HG03558 (cell line): ENCODE measurements around the gene HS3ST3A1.
"Not testable (repeated sequence)": the region's sequence is repeated elsewhere in the genome, so short reads cannot be mapped to it uniquely, and the experiment has no call there.

Experiments
- ATAC-seq: cut with Tn5 transposase; IDR thresholded peaks from one replicate; pipeline ENCODE4 v1.9.1; 2021; ENCODE audit warnings: moderate number of reproducible peaks; ENCODE audit not compliant: unreplicated experiment; ENCODE audit errors: extremely low read depth

The HS3ST3A1 gene

DNA sequence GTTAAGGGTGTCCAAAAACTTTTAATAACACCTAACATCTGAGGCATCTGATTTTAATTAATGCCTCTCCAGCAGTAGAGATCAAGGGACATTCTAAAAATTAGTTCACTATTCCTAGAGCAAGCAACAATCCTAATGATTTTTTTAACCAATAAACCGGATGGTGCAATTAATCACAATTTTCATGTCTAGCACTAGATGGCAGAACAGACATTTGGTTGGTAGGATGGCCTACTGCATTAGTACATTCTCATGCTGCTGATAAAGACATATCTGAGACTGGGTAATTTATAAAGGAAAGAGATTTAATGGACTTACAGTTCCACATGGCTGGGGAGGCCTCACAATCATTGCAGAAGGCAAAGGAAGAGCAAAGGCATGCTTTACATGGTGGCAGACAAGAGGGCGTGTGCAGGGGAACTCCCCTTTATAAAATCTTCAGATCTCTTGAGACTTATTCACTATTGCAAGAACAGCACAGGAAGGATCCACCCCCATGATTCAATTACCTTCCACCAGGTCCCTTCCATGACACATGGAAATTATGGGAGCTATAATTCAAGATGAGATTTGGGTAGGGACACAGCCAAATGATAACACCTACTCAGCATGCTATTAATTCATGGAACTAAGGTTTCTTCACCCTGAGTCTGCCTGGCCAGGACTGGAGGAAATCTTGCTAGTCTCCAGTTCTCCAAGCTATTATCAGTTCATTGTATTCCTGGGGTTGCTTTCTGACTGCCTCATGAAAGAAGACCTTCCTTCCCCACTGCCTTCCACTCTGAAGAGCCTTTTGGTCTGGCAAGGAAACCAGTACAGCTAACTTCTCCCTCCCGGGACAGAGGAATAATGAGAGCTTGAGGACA lies 24.8 kb downstream of the HS3ST3A1 start:
- no peak for ATAC-seq

DNA sequence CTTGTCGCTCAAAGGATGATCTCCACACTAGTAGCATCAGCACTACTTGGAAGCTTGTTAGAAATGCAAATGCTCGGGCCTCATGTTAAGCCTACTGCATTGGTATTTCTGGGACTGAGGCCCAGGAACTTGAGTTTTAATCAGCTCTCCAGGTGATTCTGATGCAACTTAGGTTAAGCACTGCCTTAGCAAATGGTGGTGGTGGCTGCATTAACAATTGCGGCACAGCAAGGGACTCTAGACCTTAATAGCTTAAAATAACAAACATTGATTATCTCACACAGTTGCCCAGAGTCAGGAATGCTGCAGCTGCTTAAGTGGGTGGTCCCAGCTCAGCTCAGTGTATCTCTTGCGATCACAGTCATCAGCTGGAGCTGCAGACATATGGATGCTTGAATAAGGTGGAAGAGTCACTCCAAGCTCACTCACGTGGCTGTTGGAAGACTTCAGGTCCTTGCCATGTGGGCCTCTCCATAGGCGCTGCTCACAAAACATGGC lies 25.8 kb downstream of the HS3ST3A1 start:
- no peak for ATAC-seq

DNA sequence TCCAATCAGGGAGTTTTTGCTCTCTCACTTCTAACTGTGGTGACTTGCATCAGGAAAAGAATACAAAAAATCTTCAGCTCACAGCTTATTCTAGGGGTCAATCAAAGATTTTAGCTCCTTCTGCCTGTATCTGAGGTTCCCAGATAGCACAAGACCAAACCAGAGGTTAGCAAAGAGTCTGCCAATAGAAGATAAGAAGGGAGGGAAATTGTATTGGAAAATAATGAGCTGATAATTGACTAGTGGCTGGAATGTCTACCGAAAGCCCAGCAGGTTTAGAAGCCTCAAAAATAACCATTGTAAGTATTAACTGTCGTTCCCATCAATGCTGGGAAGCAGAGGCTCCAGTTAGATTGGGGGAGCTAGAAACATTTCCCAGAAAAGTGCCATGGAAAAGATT lies 26.3 kb downstream of the HS3ST3A1 start:
- no peak for ATAC-seq

DNA sequence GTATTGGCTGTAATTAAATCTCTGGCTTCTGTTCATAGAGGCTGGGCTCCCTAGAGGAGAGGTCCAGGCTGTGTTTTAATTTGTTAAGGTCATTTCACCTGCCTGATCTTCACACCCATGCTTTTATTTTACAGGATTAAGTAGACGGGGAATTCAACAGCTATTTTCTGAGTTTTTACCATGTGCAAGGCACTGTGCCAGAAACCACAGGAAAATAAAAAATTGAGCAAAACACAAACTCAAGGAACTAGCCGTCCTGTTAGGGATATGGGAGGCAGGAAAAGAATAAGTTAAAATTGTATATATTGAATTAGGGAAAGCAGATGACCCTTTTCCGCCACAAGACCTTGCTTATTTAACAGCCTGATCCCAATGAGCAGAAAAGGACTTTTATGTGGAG lies 29.1 kb downstream of the HS3ST3A1 start:
- no peak for ATAC-seq

DNA sequence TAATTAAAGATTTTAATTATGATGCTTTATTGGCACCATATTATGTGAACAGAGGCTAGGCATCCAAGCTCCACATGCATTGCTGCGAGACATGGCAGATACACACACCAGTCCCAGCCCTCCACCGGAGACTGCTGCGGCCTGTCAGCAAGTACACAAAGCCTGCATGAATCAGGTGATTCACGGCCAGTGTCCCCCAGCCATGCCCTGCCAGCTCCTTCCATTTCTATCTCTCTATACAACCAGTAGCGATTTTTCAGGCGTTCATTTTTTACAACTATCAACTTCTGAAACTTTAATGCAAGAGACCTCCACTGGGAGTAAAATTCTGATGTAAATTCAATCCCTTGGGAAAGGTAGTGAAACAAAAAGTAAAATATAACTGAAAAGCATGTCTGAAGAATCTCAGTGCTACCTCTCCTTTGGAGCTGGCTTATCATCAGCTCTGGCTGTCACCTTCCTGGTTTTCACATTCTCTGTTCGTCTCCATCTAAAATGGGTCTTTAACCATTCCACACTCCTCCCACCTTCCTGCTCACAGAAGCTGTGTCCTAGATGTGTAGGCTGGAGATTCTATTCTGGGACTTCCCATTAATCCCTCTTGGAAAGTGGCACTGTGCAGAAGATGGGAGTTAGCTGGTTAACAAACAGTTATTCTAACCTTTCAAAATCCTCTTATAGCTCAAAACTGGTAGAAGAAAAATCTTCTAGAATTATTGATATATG lies 32.2 kb downstream of the HS3ST3A1 start:
- ATAC-seq = no peak

DNA sequence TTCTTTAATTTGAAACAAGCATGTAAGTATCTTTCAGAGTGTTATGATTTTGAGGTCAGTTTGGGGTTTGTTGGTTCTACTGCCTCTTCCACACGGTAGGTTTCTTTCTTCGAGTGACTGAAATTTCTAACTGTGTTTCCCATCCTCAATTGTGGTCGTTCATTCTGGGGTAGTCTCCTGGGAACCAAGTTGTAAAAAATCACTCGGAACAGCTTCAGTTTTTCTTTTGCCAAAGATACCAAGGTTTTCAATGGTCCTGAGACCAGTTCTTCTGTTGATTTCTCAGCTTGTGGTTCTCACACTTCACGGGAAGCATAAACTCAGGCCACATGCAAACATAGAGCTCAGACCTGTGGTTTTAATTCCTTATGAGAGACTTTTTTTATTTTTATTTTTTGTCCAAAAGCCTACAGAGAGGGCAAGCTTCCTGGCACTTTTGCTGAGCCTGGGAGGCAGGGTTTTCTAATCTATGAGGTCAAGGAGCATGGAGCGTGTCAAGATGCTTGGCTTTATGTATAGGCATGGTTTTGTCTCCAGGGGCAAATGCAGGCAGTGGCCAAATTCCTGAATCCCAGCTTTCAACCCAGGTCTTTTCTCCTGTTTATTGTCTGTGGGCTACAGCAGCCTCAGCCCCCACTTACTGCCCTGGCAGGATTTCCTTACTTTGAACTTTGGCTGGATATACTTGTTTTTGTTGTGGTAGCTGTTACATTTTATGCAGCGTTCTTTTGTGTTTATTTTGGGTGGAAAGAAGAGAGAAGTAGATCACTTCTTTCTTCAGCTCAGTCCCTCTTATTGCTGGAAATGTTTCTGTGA lies 32.9 kb downstream of the HS3ST3A1 start:
- ATAC-seq = no peak

DNA sequence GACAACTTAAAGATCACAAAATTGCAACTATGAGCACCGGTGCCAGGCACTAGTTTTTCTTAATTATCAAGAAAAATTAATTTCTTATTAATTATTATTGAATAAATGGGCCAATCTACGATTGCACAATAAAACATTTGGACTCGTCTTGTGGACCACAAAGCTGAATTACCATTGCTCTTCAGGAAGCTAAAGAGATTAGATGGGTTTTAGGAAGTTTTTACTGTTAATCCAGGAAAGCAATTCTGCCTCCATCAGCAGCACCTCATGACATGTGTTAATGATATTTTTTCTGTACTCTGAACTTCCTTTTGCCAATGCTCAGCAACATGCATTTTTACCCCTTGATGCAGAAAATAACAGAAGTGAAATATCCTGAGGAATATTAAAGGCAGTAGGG lies 37.9 kb downstream of the HS3ST3A1 start:
- no peak for ATAC-seq

DNA sequence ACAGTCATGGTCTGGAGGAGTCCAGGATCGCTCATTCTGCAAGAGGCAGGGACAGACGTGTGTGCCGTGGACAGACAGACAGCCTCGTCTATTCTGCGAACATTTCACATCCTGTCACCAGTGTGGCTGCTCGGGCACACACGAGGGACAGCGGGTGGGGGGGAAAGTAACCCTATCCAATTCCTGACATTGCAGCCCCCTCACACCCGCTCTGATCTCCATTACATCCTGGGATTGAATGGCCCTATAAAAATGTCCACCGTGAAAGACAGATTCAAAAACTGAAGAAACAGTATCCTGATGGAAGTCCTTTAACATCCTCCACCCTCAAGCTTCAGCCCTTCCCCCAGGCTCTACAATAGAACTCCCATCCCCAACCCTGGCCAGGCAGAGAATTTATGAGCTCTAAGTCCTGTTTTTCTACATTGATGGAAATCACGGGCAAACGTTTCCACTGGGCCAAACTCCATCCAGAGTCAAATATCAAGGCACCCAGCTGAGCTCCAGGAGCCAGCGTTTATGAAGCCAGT lies 39.4 kb downstream of the HS3ST3A1 start:
- no peak for ATAC-seq

DNA sequence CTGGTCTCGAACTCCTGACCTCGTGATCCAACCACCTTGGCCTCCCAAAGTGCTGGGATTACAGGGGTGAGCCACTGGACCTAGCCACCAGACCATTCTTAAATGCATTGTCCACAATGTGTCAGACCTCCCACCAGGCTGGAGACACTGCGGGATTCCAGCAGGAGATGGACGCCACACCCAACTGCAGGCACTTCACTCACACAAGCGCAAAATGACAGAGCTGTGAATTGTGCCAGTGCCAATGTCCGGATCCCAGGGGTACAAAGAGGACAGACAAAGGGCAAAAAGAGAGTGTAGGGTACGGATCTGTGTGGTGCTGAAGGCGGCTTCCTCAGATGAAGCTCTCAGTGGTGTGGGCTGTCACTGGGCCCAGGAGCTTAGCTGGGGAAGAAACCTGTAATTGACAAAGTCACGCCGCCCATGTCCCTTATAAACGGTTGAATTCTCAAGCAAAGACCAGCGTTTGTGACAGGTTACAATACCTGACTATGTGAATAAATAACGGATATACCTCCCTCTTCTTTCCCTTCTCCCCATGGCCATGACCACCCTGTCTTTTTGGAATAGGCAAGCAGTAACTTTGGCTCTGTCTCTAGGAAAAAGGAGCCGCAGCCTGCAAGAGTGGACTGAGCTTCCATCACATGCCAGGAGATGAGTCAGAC lies 40.0 kb downstream of the HS3ST3A1 start:
- ATAC-seq = no peak

DNA sequence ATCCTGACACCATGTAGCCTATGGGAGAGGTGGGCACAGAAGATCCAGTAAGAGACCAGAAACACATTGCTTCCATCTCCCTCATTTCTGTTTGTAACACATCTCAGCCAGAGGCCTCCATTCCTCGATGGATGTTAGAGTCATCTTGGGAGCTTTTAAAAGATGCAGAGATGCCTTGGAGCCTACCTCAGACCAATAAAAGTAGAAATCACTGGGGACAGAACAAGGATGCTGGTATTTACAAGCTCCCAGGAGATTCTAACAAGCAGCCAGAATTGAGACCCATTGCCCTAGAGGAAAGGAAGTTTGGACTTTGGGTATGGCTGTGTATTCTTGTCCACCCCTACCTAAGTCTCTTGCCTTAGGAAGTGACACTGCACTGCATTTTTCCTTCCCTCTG lies 40.8 kb downstream of the HS3ST3A1 start:
- no peak for ATAC-seq

DNA sequence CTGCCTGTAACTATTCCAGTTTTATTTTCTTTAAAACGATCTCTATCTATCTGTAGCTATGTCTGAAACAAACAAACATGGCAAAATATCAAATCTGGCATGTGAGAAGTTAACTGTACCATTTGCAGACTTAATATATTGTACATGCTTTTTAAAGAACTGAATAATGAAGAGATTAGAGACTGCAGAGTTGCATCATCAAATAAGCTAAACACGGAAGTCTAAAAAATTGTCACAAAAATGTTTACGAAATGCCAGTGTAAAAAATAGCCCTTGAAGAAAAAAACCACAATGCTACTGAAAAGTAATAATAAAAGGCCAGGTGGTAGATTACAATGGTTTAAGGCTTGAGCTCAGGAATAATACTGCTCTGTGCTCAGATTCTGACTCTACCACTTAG lies 43.1 kb downstream of the HS3ST3A1 start:
- no peak for ATAC-seq

DNA sequence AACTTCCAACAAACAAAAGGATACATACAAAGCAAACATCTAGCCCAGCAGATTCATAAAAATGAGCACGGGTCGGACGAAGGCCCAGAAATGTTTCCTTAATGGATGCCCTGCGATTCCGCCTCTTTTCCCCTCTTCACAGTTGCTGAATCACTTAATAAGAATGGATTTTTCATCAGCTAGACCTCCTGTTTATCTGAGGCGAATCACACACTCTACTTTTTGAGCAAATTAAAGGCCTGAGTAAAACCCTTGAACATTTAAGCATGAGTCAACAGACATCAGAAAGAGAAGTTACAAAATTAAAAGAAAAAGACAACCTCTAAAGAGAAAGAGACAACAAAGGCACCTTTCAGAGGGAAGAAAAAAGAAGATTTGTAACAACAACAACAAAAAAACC lies 44.7 kb downstream of the HS3ST3A1 start:
- ATAC-seq = no peak

DNA sequence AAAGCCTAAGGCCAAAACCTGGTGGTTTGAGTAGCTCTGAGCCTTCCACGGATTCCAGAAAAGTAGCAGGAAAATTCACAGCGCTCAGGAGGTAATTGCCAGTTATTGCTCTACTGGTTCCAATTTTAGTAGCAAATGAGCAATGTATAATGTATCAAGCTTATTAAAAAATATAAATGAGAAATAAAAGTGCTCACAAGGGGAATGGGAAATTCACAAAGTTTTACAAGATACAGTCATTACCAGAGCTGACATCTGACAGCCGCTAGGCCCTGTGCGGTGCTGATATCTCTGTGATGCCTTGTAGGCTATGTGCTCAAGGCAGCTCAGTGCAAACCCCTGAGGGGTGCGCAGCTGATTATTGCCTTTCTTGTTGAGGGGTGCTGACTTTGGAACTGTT lies 47.5 kb downstream of the HS3ST3A1 start:
- no peak for ATAC-seq

DNA sequence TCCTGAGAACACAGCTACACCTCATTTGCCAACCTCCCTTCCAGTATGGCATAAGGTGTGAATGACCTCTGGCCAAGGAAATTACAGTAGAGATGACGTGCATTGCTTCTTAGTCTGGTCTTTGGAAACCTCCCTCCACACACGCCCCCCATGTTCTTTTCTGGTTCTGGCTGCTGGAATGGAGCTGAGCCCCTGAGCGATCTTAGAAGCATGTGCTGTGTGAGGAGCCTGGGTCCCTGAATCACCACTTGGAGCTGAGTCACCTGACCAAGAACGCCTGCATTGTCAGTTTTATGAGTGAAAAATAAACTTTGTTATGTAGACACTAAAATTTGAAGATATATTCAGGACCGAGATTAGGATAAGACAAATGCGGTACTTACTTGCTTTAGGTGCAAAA lies 51.4 kb downstream of the HS3ST3A1 start:
- no peak for ATAC-seq

DNA sequence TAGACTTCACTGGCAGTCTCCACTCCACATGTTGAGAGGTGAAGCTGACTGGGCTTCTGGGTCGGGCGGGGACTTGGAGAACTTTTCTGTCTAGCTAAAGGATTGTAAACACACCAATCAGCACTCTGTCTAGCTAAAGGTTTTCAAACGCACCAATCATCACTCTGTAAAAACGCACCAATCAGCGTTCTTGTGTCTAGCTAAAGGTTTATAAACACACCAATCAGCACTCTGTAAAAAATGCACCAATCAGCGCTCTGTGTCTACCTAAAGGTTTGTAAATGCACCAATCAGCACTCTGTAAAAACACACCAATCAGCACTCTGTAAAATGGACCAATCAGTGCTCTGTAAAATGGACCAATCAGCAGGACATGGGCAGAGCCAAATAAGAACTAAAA lies 53.2 kb downstream of the HS3ST3A1 start:
- not testable (repeated sequence) for ATAC-seq

DNA sequence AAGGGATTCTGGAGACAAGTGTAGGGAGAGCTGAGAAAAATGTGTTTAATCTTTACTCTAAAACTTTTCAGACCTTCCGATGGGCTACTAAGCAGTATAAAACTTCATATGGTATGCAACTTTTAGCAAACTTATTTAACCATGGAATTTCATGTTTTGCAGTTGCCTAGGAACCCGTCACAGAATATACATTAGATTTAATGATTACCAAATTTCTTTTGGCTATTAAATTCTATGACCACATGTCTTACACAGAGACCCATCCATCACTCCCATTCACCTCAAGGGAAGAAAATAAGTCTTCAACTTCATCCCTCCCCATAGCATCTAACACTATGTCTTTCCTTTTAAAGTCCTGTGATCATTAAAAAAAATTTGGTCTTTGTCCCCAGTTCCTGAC lies 54.9 kb downstream of the HS3ST3A1 start:
- ATAC-seq = no peak

DNA sequence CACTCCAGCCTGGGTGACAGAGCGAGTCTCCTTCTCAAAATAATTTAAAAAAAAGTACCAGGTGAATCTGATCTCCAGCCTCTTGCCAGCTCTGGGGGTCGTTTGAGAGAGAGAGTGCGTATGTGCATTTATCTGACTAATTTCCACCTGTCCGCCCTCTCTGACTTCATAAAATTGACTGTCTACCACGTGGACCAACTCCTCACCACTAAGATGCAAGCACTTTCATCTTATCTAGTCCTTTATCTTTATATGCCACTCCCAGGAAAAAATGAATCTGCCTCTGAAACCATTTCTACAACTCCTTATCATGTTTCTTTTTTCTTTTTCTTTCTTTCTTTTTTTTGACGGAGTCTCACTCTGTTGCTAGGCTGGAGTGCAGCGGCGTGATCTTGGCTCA lies 55.8 kb downstream of the HS3ST3A1 start:
- ATAC-seq = no peak

DNA sequence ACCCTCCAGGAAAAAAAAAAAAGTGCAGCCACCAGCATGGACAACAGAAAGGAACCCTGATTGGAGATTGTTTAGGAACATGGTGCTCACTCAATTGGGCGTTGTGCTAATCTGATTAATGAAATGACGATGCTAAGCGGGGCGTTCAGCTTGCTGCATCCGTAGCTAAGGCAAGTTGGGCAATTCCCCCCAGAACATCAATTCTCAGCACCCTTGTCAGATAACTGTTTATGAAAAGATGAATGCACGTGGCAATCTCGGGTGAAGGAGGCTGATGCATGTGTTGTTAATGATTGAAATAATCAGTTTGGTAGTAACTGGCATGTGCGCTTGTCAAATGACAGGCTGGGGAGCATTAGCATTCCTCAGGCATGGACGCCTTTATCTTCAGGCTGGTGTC lies 57.0 kb downstream of the HS3ST3A1 start:
- ATAC-seq = no peak

DNA sequence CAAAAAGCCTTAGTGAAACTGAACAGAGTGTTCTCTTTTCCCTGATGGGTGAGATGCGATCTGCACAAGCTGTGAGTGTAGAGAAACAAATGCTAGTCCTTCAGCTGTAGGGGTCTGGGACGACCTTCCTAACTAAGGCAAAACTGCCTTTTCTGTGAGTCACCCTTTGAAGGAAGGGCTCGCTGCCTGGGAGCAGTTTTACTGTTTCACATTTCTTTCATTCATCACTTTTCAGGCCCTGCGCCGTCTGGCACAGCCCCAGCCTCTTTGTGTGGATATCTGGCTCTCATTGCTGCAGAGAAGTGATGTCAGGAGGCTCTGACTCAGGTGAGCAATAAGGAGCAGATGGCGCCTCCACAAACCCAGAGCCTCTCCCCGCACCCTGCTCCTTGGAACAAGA lies 57.4 kb downstream of the HS3ST3A1 start:
- no peak for ATAC-seq

DNA sequence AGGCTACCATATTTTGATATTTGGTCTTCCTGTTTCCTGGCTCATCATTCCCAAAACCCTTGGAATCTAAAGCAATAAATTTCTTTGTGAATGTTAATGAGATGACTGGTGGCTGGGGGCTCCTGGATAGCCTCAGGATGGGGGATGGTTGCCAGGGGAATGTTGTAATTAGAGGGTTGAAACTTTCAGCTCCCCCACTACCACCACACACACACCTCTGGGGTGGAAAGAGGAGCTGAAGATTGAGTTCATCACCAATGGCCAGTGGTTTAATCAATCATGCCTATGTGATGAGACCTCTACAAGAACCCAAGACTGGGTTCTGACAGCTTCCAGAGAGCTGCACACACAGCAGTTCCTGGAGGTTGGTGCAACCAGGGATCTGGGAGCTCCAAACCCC lies 59.1 kb downstream of the HS3ST3A1 start:
- ATAC-seq = no peak
